OCI-LY3 (cell line): ENCODE measurements around the gene GALNTL6.

Experiments used
- H2AFZ ChIP-seq: fragments of 200-600, 300-600 bp; shearing (Covaris generic); 2 replicates; pipeline ENCODE4 v1.6.0; 2014; ENCODE audit warnings: antibody characterized with exemption, low read depth, low read length
- H3K27ac ChIP-seq: fragments of 200-600, 300-600 bp; sonication (generic); 2 replicates; pipeline ENCODE4 v1.5.1; 2014; ENCODE audit warnings: mild to moderate bottlenecking, low read length, moderate library complexity, mixed read lengths
- H3K27me3 ChIP-seq: fragments of 200-600, 300-600 bp; sonication (generic); 2 replicates; pipeline ENCODE4 v1.6.1; 2014; ENCODE audit warnings: low read depth, low read length, mixed read lengths
- H3K36me3 ChIP-seq: fragments of 200-600, 300-600 bp; sonication (generic); replicated peaks from 2 replicates; pipeline ENCODE3; 2014; ENCODE audit warnings: low read depth, low read length, mixed read lengths
- H3K4me1 ChIP-seq: fragments of 300-600, 200-600 bp; sonication (generic); 2 replicates; pipeline ENCODE4 v1.6.1; 2014; ENCODE audit warnings: low read length, mixed read lengths
- H3K4me2 ChIP-seq: fragments of 200-600, 300-600 bp; sonication (generic); 2 replicates; pipeline ENCODE4 v1.6.1; 2014; ENCODE audit warnings: low read length, mixed read lengths
- H3K4me3 ChIP-seq: fragments of 300-600, 200-600 bp; sonication (generic); 2 replicates; pipeline ENCODE4 v1.5.1; 2014; ENCODE audit warnings: antibody characterized with exemption, mild to moderate bottlenecking, low read length, moderate library complexity
- H3K79me2 ChIP-seq: fragments of 300-600, 200-600 bp; shearing (Covaris generic); 2 replicates; pipeline ENCODE4 v1.6.1; 2014; ENCODE audit warnings: mild to moderate bottlenecking, low read length, mixed read lengths
- H3K9ac ChIP-seq: fragments of 300-600, 200-600 bp; shearing (Covaris generic); 2 replicates; pipeline ENCODE4 v1.6.0; 2014; ENCODE audit warnings: mild to moderate bottlenecking, low read length, moderate library complexity
- H3K9me3 ChIP-seq: fragments of 200-600, 300-600 bp; shearing (Covaris generic); 2 replicates; pipeline ENCODE4 v1.6.1; 2014; ENCODE audit warnings: low read length, mixed read lengths; ENCODE audit not compliant: insufficient read depth
- H4K20me1 ChIP-seq: fragments of 200-600, 300-600 bp; sonication (generic); 2 replicates; pipeline ENCODE4 v1.6.1; 2016; ENCODE audit warnings: low read length, mixed read lengths; ENCODE audit not compliant: insufficient read depth
- CTCF ChIP-seq: fragments of 200-600, 300-600 bp; sonication (generic); IDR thresholded peaks from 2 replicates; pipeline ENCODE4 v1.5.1; 2014; ENCODE audit warnings: antibody characterized with exemption, low read length, low read depth
- EZH2phosphoT487 ChIP-seq: fragments of 200-600 bp; shearing (Covaris generic); IDR thresholded peaks from 2 replicates; pipeline ENCODE4 v1.6.1; 2018; ENCODE audit warnings: antibody characterized with exemption, mixed run types, low read depth

The GALNTL6 gene

GRCh38 chr4:171875291-171875690, 62.1 kb downstream of the GALNTL6 start:
- Histone ChIP-seq H3K36me3 (peaks cover 8% of the 10 kb centered on the region), H4K20me1 (no peaks in the 10 kb centered on the region), H3K27ac (no peak overlapping the region), H3K9ac (no peak overlapping the region), H2AFZ (no peak overlapping the region), H3K4me2 (no peak overlapping the region), H3K4me3 (no peak overlapping the region), H3K9me3 (no peaks in the 10 kb centered on the region), H3K27me3 (no peaks in the 10 kb centered on the region), H3K4me1 (peaks cover 31% of the 10 kb centered on the region), H3K79me2 (no peaks in the 10 kb centered on the region)
- TF ChIP-seq CTCF (no peak), EZH2phosphoT487 (no peak)

GRCh38 chr4:171876636-171877035, 63.4 kb downstream of the GALNTL6 start:
- Histone ChIP-seq H3K36me3 (peaks cover 8% of the 10 kb centered on the region), H3K27me3 (no peaks in the 10 kb centered on the region), H3K27ac (no peak overlapping the region), H3K9ac (no peak overlapping the region), H3K9me3 (no peaks in the 10 kb centered on the region), H3K4me1 (peaks cover 39% of the 10 kb centered on the region), H3K79me2 (no peaks in the 10 kb centered on the region), H3K4me2 (no peak overlapping the region), H2AFZ (no peak overlapping the region), H4K20me1 (no peaks in the 10 kb centered on the region), H3K4me3 (no peak overlapping the region)
- TF ChIP-seq EZH2phosphoT487 (no peak), CTCF (no peak)

GRCh38 chr4:171880136-171880535, 66.9 kb downstream of the GALNTL6 start:
- Histone ChIP-seq H3K36me3 (peaks cover 8% of the 10 kb centered on the region), H3K4me2 (peak overlapping the region; percentile 9; the same call in 1 of the 2 replicates), H3K79me2 (no peaks in the 10 kb centered on the region), H3K9me3 (no peaks in the 10 kb centered on the region), H3K27ac (no peak overlapping the region), H2AFZ (no peak overlapping the region), H3K27me3 (no peaks in the 10 kb centered on the region), H4K20me1 (no peaks in the 10 kb centered on the region), H3K9ac (no peak overlapping the region), H3K4me1 (peaks cover 37% of the 10 kb centered on the region), H3K4me3 (no peak overlapping the region)
- TF ChIP-seq EZH2phosphoT487 = no peak
- TF ChIP-seq CTCF = no peak

- Histone ChIP-seq H3K4me1 (peaks cover 11% of the 10 kb centered on the region), H3K36me3 (no peaks in the 10 kb centered on the region), H3K4me2 (no peak overlapping the region), H3K9ac (no peak overlapping the region), H3K27me3 (no peaks in the 10 kb centered on the region), H3K79me2 (no peaks in the 10 kb centered on the region), H3K27ac (no peak overlapping the region), H2AFZ (no peak overlapping the region), H3K9me3 (peaks cover 4% of the 10 kb centered on the region; the same call in 1 of the 2 replicates), H3K4me3 (no peak overlapping the region), H4K20me1 (no peaks in the 10 kb centered on the region)
- TF ChIP-seq EZH2phosphoT487 (no peak), CTCF (no peak)
Measured at GRCh38 chr4:171889681-171890080, 76.5 kb downstream of the GALNTL6 start.
